Esophagus muscularis mucosa (tissue), 4 donors: Measurements from ENCODE around the gene CCHCR1. TPM values are rescaled to one million over a fixed set of nuclear protein-coding genes. Genes with fewer than 3 reads are reported as not detected.

ENCODE experiments used
- DNase-seq: peaks from one replicate; pipeline ENCODE4 v3.0.0-alpha.2; 2017; ENCODE audit errors: extremely low spot score
- H3K27ac ChIP-seq, 4 donors: fragments of 200-600 bp; sonication (generic); replicated peaks in 1 of 4; 1 replicate in 3 of 4; 2 replicates in 1 of 4; pipeline ENCODE4 v1.5.1; 2016 to 2019; ENCODE audit warnings: mild to moderate bottlenecking in 1 of 4
- H3K27me3 ChIP-seq, 4 donors: fragments of 200-600 bp; sonication (generic); one replicate each; pipeline versions ENCODE4 v1.5.1 to v1.6.0; 2016 to 2019
- H3K36me3 ChIP-seq, 4 donors: fragments of 200-600 bp; sonication (generic); one replicate each; pipeline ENCODE4 v1.5.1; 2016 to 2019
- H3K4me1 ChIP-seq, 4 donors: fragments of 200-600 bp; sonication (generic); one replicate each; pipeline ENCODE4 v1.5.1; 2016 to 2019
- H3K4me3 ChIP-seq, 4 donors: fragments of 200-600 bp; sonication (generic); 1 replicate in 2 of 4; 2 replicates in 2 of 4; pipeline ENCODE4 v1.5.1; 2016 to 2019; ENCODE audit warnings: mild to moderate bottlenecking in 4 of 4, moderate library complexity in 1 of 4
- H3K9me3 ChIP-seq, 4 donors: fragments of 200-600 bp; sonication (generic); 1 replicate in 3 of 4; 2 replicates in 1 of 4; pipeline ENCODE4 v1.5.1; 2016 to 2019
- CTCF ChIP-seq, 3 experiments: fragments of 200-600 bp in 2 of 3; fragments of 450-650 bp in 1 of 3; sonication (generic) in 2 of 3; IDR thresholded peaks; one replicate each; pipeline ENCODE4 v1.5.1; 2017 to 2019; ENCODE audit warnings: antibody characterized with exemption in 3 of 3, mild to moderate bottlenecking in 2 of 3, moderate library complexity in 1 of 3
- EP300 ChIP-seq: sonication (generic); formaldehyde crosslinking; IDR thresholded peaks from one replicate; pipeline ENCODE4 v1.6.1; 2017; ENCODE audit warnings: antibody characterized with exemption
- POLR2A ChIP-seq: fragments of 450-650 bp; IDR thresholded peaks from one replicate; pipeline ENCODE4 v1.6.1; 2017; ENCODE audit warnings: antibody characterized with exemption, moderate library complexity, mild to moderate bottlenecking, low read depth
- POLR2AphosphoS5 ChIP-seq, 2 donors: sonication (generic); formaldehyde crosslinking; IDR thresholded peaks; one replicate each; pipeline ENCODE4 v1.6.1; 2017; ENCODE audit warnings: antibody characterized with exemption in 2 of 2
- WGBS: methylation state at CpG from one replicate; pipeline ENCODE4 v1.1.5; 2018; 5-methylcytosine and 5-hydroxymethylcytosine counted together
- intact Hi-C: fragments of 100-400 bp; cut with DNase I; formaldehyde crosslinking; loops from one replicate; pipeline ENCODE4 v1.15.1; 2023
- total RNA-seq, 4 donors: library from RNA; depleted of rRNA; stranded (reverse); fragments of >200 nt; gene quantifications; one replicate each; pipeline versions ENCODE4 v1.1.0 to v1.2.1, GENCODE V29; 2016

Gene CCHCR1
- total RNA-seq, 4 donors from 2014 or later: 5.8 to 11.6 (median 9.4) TPM

GRCh38 chr6:31158140-31158862 lies 699 bp upstream of the CCHCR1 start, which contains the start of gene TCF19:
TCF19 (plus strand) TSS chr6:31158589; CDS start chr6:31159470, 881 bp downstream.
- Histone ChIP-seq H3K9me3 (no peaks in the 10 kb centered on the region), H3K4me3 (peak within 1 kb of the TSS; percentile 60 to 71 (median 69)), H3K27me3 (no peaks in the 10 kb centered on the region), H3K36me3 (peaks cover 4 to 42% (median 33%) of the 10 kb centered on the region in 4 donors), H3K4me1 (peaks cover 16 to 28% (median 26%) of the 10 kb centered on the region in 4 donors), H3K27ac (peak within 1 kb of the TSS; percentile 77 to 84 (median 81))
- TF ChIP-seq POLR2AphosphoS5 (IDR thresholded peaks at IDR 0.05): peak; percentile 55 to 92
- TF ChIP-seq CTCF (IDR thresholded peaks at IDR 0.05): peak in 1 of 3 experiments; percentile 35
- no peak for TF ChIP-seq POLR2A
- DNase-seq: peak; percentile 100
- intact Hi-C loops: no loop called here
- under 1% methylated on average over 64 of the region's 65 CpGs for WGBS

- Histone ChIP-seq H3K27ac (no peak overlapping the region), H3K4me3 (no peak overlapping the region), H3K9me3 (no peaks in the 10 kb centered on the region), H3K4me1 (peaks cover 16 to 28% (median 26%) of the 10 kb centered on the region in 4 donors), H3K36me3 (peaks cover 4 to 29% (median 25%) of the 10 kb centered on the region in 4 donors), H3K27me3 (no peaks in the 10 kb centered on the region)
- TF ChIP-seq EP300 (no peak), POLR2A (no peak), POLR2AphosphoS5 (IDR thresholded peaks at IDR 0.05) (no peak)
- intact Hi-C loops: no loop called here
- DNase-seq: no peak
- 97% methylated on average over 7 of the region's 7 CpGs for WGBS
Measured at GRCh38 chr6:31156641-31157040, 961 bp downstream of the CCHCR1 start.

- intact Hi-C loops: no loop called here
- no peak overlapping the region for H3K27ac ChIP-seq
- 89% methylated on average over 11 of the region's 15 CpGs for WGBS
Measured at GRCh38 chr6:31154436-31154835, 3.2 kb downstream of the CCHCR1 start.

GRCh38 chr6:31152781-31153180 lies 4.8 kb downstream of the CCHCR1 start:
- TF ChIP-seq POLR2AphosphoS5 (IDR thresholded peaks at IDR 0.05) (no peak), CTCF (IDR thresholded peaks at IDR 0.05) (no peak), EP300 (no peak), POLR2A (no peak)
- H3K4me1 ChIP-seq: peaks cover 6 to 13% (median 12%) of the 10 kb centered on the region in 4 donors
- no peak overlapping the region for H3K4me3 ChIP-seq
- intact Hi-C loops: no loop called here
- peaks cover 4 to 55% (median 48%) of the 10 kb centered on the region in 4 donors for H3K36me3 ChIP-seq
- H3K27ac ChIP-seq: no peak overlapping the region
- 88% methylated on average over 7 of the region's 7 CpGs for WGBS
- no peak for DNase-seq
- H3K27me3 ChIP-seq: no peaks in the 10 kb centered on the region
- H3K9me3 ChIP-seq: no peaks in the 10 kb centered on the region

More at GRCh38 chr6:31154436-31154835, 3.2 kb downstream of the CCHCR1 start:
- Histone ChIP-seq H3K9me3 (no peaks in the 10 kb centered on the region), H3K27me3 (no peaks in the 10 kb centered on the region), H3K4me3 (no peak overlapping the region), H3K4me1 (peaks cover 14 to 23% (median 21%) of the 10 kb centered on the region in 4 donors), H3K36me3 (peaks cover 4 to 46% (median 42%) of the 10 kb centered on the region in 4 donors)
- TF ChIP-seq EP300 (no peak), CTCF (IDR thresholded peaks at IDR 0.05) (no peak), POLR2A (no peak), POLR2AphosphoS5 (IDR thresholded peaks at IDR 0.05) (no peak)
- DNase-seq: no peak

- TF ChIP-seq CTCF (IDR thresholded peaks at IDR 0.05) (no peak), POLR2A (no peak), EP300 (no peak), POLR2AphosphoS5 (IDR thresholded peaks at IDR 0.05) (no peak)
- no peaks in the 10 kb centered on the region for H3K27me3 ChIP-seq
- H3K36me3 ChIP-seq: peaks cover 4 to 61% (median 46%) of the 10 kb centered on the region in 4 donors
- no peak for DNase-seq
- intact Hi-C loops: no loop called here
- no peak overlapping the region for H3K4me3 ChIP-seq
- H3K4me1 ChIP-seq: no peaks in the 10 kb centered on the region
- H3K27ac ChIP-seq: no peak overlapping the region
- H3K9me3 ChIP-seq: no peaks in the 10 kb centered on the region
- WGBS: 94% methylated on average over 6 of the region's 6 CpGs
Measured at GRCh38 chr6:31149827-31150447, 7.7 kb downstream of the CCHCR1 start.
